B cell (primary cell): ENCODE results near the gene FAM107B.

Source experiments
- EZH2 ChIP-seq: IDR thresholded peaks from 2 replicates; pipeline ENCODE4 v1.6.1; 2012; ENCODE audit warnings: borderline replicate concordance, low read depth, mild to moderate bottlenecking, moderate library complexity, low read length; ENCODE audit not compliant: insufficient read depth, poor library complexity, severe bottlenecking
- TF ChIP-seq, protein P1 (sequence below): fragments of 200-600 bp; IDR thresholded peaks from one replicate; pipeline ENCODE4 v1.8.0; 2022; ENCODE audit warnings: antibody characterized with exemption, mild to moderate bottlenecking

DNA sequence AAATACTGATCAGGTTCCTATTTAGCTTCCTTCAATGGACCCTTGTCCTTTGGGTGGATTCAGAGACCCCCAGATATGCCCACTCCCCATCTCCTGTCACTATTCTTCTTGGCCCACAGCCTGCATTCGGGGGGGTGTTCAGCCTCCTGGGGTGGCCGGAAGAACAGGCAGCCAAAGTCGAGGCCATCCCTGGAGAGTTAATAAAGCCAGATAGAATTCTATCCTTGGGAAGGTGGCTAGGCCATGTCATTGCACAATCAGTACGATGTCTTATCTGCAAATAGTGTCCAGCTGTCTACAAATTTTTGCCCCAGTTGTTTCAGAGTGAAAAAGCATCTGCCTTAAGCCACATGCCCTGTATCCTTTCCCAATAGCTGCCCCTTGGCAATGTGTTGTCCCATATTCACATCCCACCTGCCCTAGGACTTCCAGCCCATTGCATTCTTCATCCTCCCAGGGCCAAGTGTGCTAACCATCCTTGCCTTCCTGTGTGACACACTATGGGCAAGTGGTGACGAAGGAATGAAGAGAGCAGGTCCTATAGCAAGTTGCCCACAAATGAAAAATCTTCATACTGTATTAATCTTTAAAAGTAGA lies 9.9 kb upstream of the FAM107B start:
- TF ChIP-seq, protein P1, sequence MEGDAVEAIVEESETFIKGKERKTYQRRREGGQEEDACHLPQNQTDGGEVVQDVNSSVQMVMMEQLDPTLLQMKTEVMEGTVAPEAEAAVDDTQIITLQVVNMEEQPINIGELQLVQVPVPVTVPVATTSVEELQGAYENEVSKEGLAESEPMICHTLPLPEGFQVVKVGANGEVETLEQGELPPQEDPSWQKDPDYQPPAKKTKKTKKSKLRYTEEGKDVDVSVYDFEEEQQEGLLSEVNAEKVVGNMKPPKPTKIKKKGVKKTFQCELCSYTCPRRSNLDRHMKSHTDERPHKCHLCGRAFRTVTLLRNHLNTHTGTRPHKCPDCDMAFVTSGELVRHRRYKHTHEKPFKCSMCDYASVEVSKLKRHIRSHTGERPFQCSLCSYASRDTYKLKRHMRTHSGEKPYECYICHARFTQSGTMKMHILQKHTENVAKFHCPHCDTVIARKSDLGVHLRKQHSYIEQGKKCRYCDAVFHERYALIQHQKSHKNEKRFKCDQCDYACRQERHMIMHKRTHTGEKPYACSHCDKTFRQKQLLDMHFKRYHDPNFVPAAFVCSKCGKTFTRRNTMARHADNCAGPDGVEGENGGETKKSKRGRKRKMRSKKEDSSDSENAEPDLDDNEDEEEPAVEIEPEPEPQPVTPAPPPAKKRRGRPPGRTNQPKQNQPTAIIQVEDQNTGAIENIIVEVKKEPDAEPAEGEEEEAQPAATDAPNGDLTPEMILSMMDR = no peak
- no peak for TF ChIP-seq EZH2
